H1 (cell line): ENCODE measurements around the gene SHROOM3. TPM values are rescaled to one million over a fixed set of nuclear protein-coding genes. Genes with fewer than 3 reads are reported as not detected.

Source experiments
- CREB1 ChIP-seq: IDR thresholded peaks from 2 replicates; pipeline ENCODE4 v1.6.1; 2012; ENCODE audit warnings: inconsistent platforms
- KDM4A ChIP-seq: IDR thresholded peaks from one replicate; pipeline ENCODE4 v1.7.1; 2012; ENCODE audit warnings: low read depth, mild to moderate bottlenecking, moderate library complexity, low read length, inconsistent platforms; ENCODE audit not compliant: severe bottlenecking
- NANOG ChIP-seq: IDR thresholded peaks from 2 replicates; pipeline ENCODE4 v1.6.1; 2011; ENCODE audit warnings: low read length, low read depth, mild to moderate bottlenecking, inconsistent platforms; ENCODE audit not compliant: insufficient read depth, poor library complexity, severe bottlenecking
- RBBP5 ChIP-seq: IDR thresholded peaks from 2 replicates; pipeline ENCODE4 v1.7.1; 2012; ENCODE audit warnings: low read depth, mild to moderate bottlenecking, inconsistent platforms, low read length, moderate library complexity, borderline replicate concordance
- polyA plus RNA-seq, 7 experiments: library from polyadenylated mRNA; depleted of rRNA in 3 of 7; stranded (reverse) in 5 of 7; unstranded in 2 of 7; fragments of >200 nt in 5 of 7; fragments of 200-250 nt in 2 of 7; gene quantifications; 1 replicate in 5 of 7; 2 replicates in 1 of 7; 4 replicates in 1 of 7; pipeline versions ENCODE4 v1.2.1 to v1.2.3, GENCODE V29; 2011 to 2013; ENCODE audit warnings: missing spikeins in 2 of 7, mixed read lengths in 2 of 7
- total RNA-seq: library from RNA; stranded (reverse); fragmentation: NEBNext Ultra II Directional; extraction: Animal tissue kit (Norgen Biotek cat#: 25700); gene quantifications from 2 replicates; pipeline ENCODE4 v1.2.1, GENCODE V29; 2021
- TF ChIP-seq, protein P1 (sequence below): IDR thresholded peaks from 2 replicates; pipeline ENCODE4 v1.6.1; 2012; ENCODE audit warnings: inconsistent platforms

SHROOM3 gene
- total and polyA plus RNA-seq, 2 of the 8 experiments (the other 6 are each of a cell fraction or from before 2014, with no cell fraction given): 15.8 to 34.0 TPM

DNA sequence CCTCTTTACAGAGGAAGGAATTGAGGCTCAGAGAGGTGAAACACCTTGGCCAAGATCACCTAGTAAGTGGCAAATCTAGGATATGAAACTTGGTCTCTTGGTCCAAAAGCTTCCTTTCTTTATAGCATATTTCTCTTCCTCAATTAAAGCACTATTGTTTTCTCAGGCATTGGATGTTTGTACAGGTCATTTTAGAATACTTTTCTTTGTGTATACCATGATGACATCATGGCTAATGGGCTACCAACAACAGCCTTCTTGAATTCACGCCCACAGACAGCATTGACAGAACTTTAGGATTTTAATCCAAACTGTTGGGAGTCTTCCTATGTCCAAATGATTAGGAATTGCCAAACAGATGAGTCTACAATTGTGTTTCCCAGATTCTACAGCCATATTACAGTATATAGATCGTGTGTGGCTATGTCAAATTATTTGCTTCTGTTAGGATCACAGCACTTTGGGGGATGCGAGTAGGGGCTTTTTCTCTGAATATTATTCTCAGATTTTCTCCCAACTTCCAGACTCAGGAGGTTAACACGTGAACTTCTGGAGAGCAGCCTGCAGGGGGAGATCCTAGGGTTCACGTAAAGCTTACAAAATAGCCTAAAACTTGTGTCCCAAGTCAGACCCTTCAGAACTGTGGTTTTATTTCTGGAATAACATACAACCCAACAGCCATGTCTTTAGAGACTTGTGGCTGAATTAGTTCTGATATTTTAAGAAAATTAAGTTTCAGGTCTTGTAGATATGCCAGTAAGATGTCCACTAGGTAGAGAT is 191.8 kb downstream of the SHROOM3 start (continued):
- TF ChIP-seq, protein P1, sequence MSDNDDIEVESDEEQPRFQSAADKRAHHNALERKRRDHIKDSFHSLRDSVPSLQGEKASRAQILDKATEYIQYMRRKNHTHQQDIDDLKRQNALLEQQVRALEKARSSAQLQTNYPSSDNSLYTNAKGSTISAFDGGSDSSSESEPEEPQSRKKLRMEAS: no peak
- no peak for TF ChIP-seq RBBP5
- TF ChIP-seq KDM4A: no peak
- peak; percentile 42; the same call in 1 of the 2 replicates for TF ChIP-seq CREB1
- TF ChIP-seq NANOG: no peak
